Caco-2 (cell line): Measurements from ENCODE around the gene XIST. TPM values are rescaled to one million over a fixed set of nuclear protein-coding genes. Genes with fewer than 3 reads are reported as not detected.

Source experiments
- BruUV-seq: library from RNA; stranded (reverse); fragments of 400-500 nt; replicated peaks from 2 replicates; lab custom pipeline; 2021; lab: Mats Ljungman, UMichigan
- CTCF ChIA-PET: fragments of 300-600 bp; sonication (Branson Sonifier 250); formaldehyde crosslinking; loops from one replicate; lab custom pipeline; 2022; ENCODE audit warnings: antibody characterized with exemption; lab: Charles Lee
- POLR2A ChIA-PET: fragments of 300-600 bp; sonication (Branson Sonifier 250); formaldehyde crosslinking; loops from one replicate; lab custom pipeline; 2022; ENCODE audit warnings: antibody characterized with exemption; lab: Charles Lee
- DNase-seq, 2 experiments: peaks; one replicate each; pipeline versions ENCODE4 v3.0.0 to v3.0.0-alpha.2; 2020 to 2022
- H3K27me3 ChIP-seq: replicated peaks from 2 replicates; pipeline ENCODE4 v1.6.0; 2011; ENCODE audit warnings: low read length; ENCODE audit not compliant: control insufficient read depth, insufficient read depth
- H3K36me3 ChIP-seq: 2 replicates; pipeline ENCODE4 v1.5.1; 2011; ENCODE audit warnings: low read length; ENCODE audit not compliant: control insufficient read depth, insufficient read depth
- H3K4me1 ChIP-seq: fragments of 250-450 bp; sonication (Bioruptor Pico); 2 replicates; pipeline ENCODE4 v1.5.1; 2020; ENCODE audit warnings: mild to moderate bottlenecking
- H3K4me3 ChIP-seq: 2 replicates; pipeline ENCODE4 v1.5.1; 2011; ENCODE audit warnings: low read depth, mild to moderate bottlenecking, control low read depth, low read length
- H3K9me3 ChIP-seq: fragments of 250-450 bp; sonication (Bioruptor Pico); 2 replicates; pipeline ENCODE4 v1.5.1; 2020; ENCODE audit warnings: mild to moderate bottlenecking, moderate library complexity
- H3K27ac Mint-ChIP-seq: one replicate; pipeline ENCODE4 v1.8.0; 2022; ENCODE audit warnings: mixed read lengths; ENCODE audit not compliant: unreplicated experiment
- H3K27me3 Mint-ChIP-seq: one replicate; pipeline ENCODE4 v1.8.0; 2022; ENCODE audit warnings: mixed read lengths; ENCODE audit not compliant: insufficient read depth, unreplicated experiment
- H3K36me3 Mint-ChIP-seq: one replicate; pipeline ENCODE4 v1.8.0; 2022; ENCODE audit warnings: mild to moderate bottlenecking, mixed read lengths; ENCODE audit not compliant: insufficient read depth, unreplicated experiment
- H3K4me1 Mint-ChIP-seq: one replicate; pipeline ENCODE4 v1.8.0; 2022; ENCODE audit warnings: low read depth, mixed read lengths; ENCODE audit not compliant: unreplicated experiment
- H3K4me3 Mint-ChIP-seq: one replicate; pipeline ENCODE4 v1.8.0; 2022; ENCODE audit warnings: mild to moderate bottlenecking, moderate library complexity, mixed read lengths; ENCODE audit not compliant: unreplicated experiment
- H3K9me3 Mint-ChIP-seq: one replicate; pipeline ENCODE4 v1.8.0; 2022; ENCODE audit warnings: mixed read lengths; ENCODE audit not compliant: unreplicated experiment
- intact Hi-C: fragments of 100-400 bp; cut with micrococcal nuclease; formaldehyde crosslinking; loops from one replicate; pipeline ENCODE4 v1.10.0; 2022; ENCODE audit not compliant: unreplicated experiment
- total RNA-seq: library from RNA; stranded (reverse); gene quantifications from 2 replicates; pipeline ENCODE4 v1.2.3, GENCODE V29; 2022
- TF ChIP-seq, protein P1 (sequence below), 2 experiments: fragments of 200-600 bp in 1 of 2; IDR thresholded peaks; 1 replicate in 1 of 2; 2 replicates in 1 of 2; pipeline versions ENCODE4 v1.5.1 to v1.8.0; 2011 to 2022; ENCODE audit warnings: antibody characterized with exemption in 1 of 2, control low read depth in 1 of 2, inconsistent platforms in 1 of 2, low read depth in 1 of 2, low read length in 1 of 2, mild to moderate bottlenecking in 1 of 2, moderate library complexity in 1 of 2; ENCODE audit not compliant: insufficient read depth in 1 of 2, severe bottlenecking in 1 of 2, unreplicated experiment in 1 of 2

XIST gene
- total RNA-seq, 1 experiment from 2014 or later = 0.18 TPM

- H3K4me1 ChIP-seq = no peaks in the 10 kb centered on the region
- CTCF ChIA-PET = no interaction called here
- H3K9me3 ChIP-seq = no peaks in the 10 kb centered on the region
- H3K36me3 ChIP-seq = no peaks in the 10 kb centered on the region
- BruUV-seq = no TSS peak
- POLR2A ChIA-PET = no interaction called here
- TF ChIP-seq, protein P1, sequence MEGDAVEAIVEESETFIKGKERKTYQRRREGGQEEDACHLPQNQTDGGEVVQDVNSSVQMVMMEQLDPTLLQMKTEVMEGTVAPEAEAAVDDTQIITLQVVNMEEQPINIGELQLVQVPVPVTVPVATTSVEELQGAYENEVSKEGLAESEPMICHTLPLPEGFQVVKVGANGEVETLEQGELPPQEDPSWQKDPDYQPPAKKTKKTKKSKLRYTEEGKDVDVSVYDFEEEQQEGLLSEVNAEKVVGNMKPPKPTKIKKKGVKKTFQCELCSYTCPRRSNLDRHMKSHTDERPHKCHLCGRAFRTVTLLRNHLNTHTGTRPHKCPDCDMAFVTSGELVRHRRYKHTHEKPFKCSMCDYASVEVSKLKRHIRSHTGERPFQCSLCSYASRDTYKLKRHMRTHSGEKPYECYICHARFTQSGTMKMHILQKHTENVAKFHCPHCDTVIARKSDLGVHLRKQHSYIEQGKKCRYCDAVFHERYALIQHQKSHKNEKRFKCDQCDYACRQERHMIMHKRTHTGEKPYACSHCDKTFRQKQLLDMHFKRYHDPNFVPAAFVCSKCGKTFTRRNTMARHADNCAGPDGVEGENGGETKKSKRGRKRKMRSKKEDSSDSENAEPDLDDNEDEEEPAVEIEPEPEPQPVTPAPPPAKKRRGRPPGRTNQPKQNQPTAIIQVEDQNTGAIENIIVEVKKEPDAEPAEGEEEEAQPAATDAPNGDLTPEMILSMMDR (IDR thresholded peaks at IDR 0.05; ENCODE audit: insufficient read depth in 1 of 2, low read depth in 1 of 2, low read length in 1 of 2, severe bottlenecking in 1 of 2, unreplicated experiment in 1 of 2) = no peak
- intact Hi-C loops = loop anchor here (5.0 kb wide), 1 partner anchor 449 kb away; no protein-coding TSS in a partner anchor
- H3K4me1 Mint-ChIP-seq = no peaks in the 10 kb centered on the region
- no peaks in the 10 kb centered on the region for H3K27me3 Mint-ChIP-seq
- DNase-seq = no peak
- H3K36me3 Mint-ChIP-seq = no peaks in the 10 kb centered on the region
- no peak overlapping the region for H3K27ac Mint-ChIP-seq
- peaks cover 9% of the 10 kb centered on the region for H3K9me3 Mint-ChIP-seq
- H3K27me3 ChIP-seq = no peaks in the 10 kb centered on the region
- H3K4me3 Mint-ChIP-seq = no peak overlapping the region
- no peak overlapping the region for H3K4me3 ChIP-seq
Measured at GRCh38 chrX:73851014-73852009, 1.2 kb downstream of the XIST start.

GRCh38 chrX:73850124-73851013 lies 2.1 kb downstream of the XIST start:
- no peaks in the 10 kb centered on the region for H3K4me1 Mint-ChIP-seq
- CTCF ChIA-PET = no interaction called here
- Histone ChIP-seq H3K4me1 (no peaks in the 10 kb centered on the region), H3K4me3 (no peak overlapping the region), H3K9me3 (no peaks in the 10 kb centered on the region), H3K27me3 (no peaks in the 10 kb centered on the region), H3K36me3 (no peaks in the 10 kb centered on the region)
- no peaks in the 10 kb centered on the region for H3K27me3 Mint-ChIP-seq
- no peaks in the 10 kb centered on the region for H3K36me3 Mint-ChIP-seq
- H3K4me3 Mint-ChIP-seq = no peak overlapping the region
- peak in 1 of 2 experiments; percentile 8 for DNase-seq
- H3K27ac Mint-ChIP-seq = no peak overlapping the region
- POLR2A ChIA-PET = no interaction called here
- intact Hi-C loops = loop anchor here (5.0 kb wide), 1 partner anchor 448 kb away; no protein-coding TSS in a partner anchor
- TF ChIP-seq, protein P1 (IDR thresholded peaks at IDR 0.05; ENCODE audit: insufficient read depth in 1 of 2, low read depth in 1 of 2, low read length in 1 of 2, severe bottlenecking in 1 of 2, unreplicated experiment in 1 of 2) = peak in 1 of 2 experiments; percentile 18
- peaks cover 9% of the 10 kb centered on the region for H3K9me3 Mint-ChIP-seq
- no TSS peak for BruUV-seq

GRCh38 chrX:73849073-73849472 lies 3.4 kb downstream of the XIST start:
- Mint-ChIP-seq H3K36me3 (no peaks in the 10 kb centered on the region), H3K4me1 (no peaks in the 10 kb centered on the region), H3K27ac (no peak overlapping the region), H3K9me3 (peaks cover 9% of the 10 kb centered on the region), H3K27me3 (no peaks in the 10 kb centered on the region), H3K4me3 (no peak overlapping the region)
- no peaks in the 10 kb centered on the region for H3K9me3 ChIP-seq
- DNase-seq = no peak
- no TSS peak for BruUV-seq
- TF ChIP-seq, protein P1 (IDR thresholded peaks at IDR 0.05; ENCODE audit: insufficient read depth in 1 of 2, low read depth in 1 of 2, low read length in 1 of 2, severe bottlenecking in 1 of 2, unreplicated experiment in 1 of 2) = no peak
- no peaks in the 10 kb centered on the region for H3K4me1 ChIP-seq
- CTCF ChIA-PET = no interaction called here
- H3K27me3 ChIP-seq = no peaks in the 10 kb centered on the region
- POLR2A ChIA-PET = no interaction called here
- H3K4me3 ChIP-seq = no peak overlapping the region
- intact Hi-C loops = no loop called here
- H3K36me3 ChIP-seq = no peaks in the 10 kb centered on the region
